RWPE2 (cell line): ENCODE data around the gene ZSWIM9.

Experiments
- ATAC-seq: fragments of 200-7000 bp; cut with Tn5 transposase; 3 replicates; pipeline ENCODE4 v1.9.1; 2021; ENCODE audit warnings: low read depth
- DNase-seq: peaks from one replicate; pipeline ENCODE4 v3.0.0-alpha.2; 2020; ENCODE audit warnings: low spot score
- H3K27ac ChIP-seq: fragments of 450-650 bp; 2 replicates; pipeline ENCODE4 v1.5.1; 2017; ENCODE audit warnings: mild to moderate bottlenecking; ENCODE audit not compliant: poor library complexity, severe bottlenecking
- H3K27me3 ChIP-seq: fragments of 250-450 bp; sonication (Bioruptor Pico); 2 replicates; pipeline ENCODE4 v1.5.1; 2021; ENCODE audit warnings: mild to moderate bottlenecking, moderate library complexity; ENCODE audit not compliant: insufficient read depth, poor library complexity, severe bottlenecking
- H3K36me3 ChIP-seq: fragments of 250-450 bp; sonication (Bioruptor Pico); 2 replicates; pipeline ENCODE4 v1.5.1; 2020; ENCODE audit warnings: low read depth, mild to moderate bottlenecking, moderate library complexity
- H3K4me1 ChIP-seq: fragments of 250-450 bp; sonication (Bioruptor Pico); 2 replicates; pipeline ENCODE4 v1.5.1; 2021; ENCODE audit warnings: mild to moderate bottlenecking, moderate library complexity; ENCODE audit not compliant: insufficient read depth, poor library complexity, severe bottlenecking
- H3K4me3 ChIP-seq: fragments of 250-450 bp; sonication (Bioruptor Pico); 2 replicates; pipeline ENCODE4 v1.5.1; 2021; ENCODE audit warnings: mild to moderate bottlenecking, moderate library complexity; ENCODE audit not compliant: severe bottlenecking
- H3K9me3 ChIP-seq: fragments of 250-450 bp; sonication (Bioruptor Pico); 2 replicates; pipeline ENCODE4 v1.5.1; 2021; ENCODE audit warnings: mild to moderate bottlenecking, moderate library complexity; ENCODE audit not compliant: severe bottlenecking
- CTCF ChIP-seq: fragments of 450-650 bp; IDR thresholded peaks from one replicate; pipeline ENCODE4 v1.5.1; 2017; ENCODE audit warnings: mild to moderate bottlenecking, moderate library complexity; ENCODE audit not compliant: poor library complexity, severe bottlenecking

The ZSWIM9 gene

GRCh38 chr19:48137411-48137810 is 33.1 kb upstream of the ZSWIM9 start:
- Histone ChIP-seq H3K36me3 (peaks cover 2% of the 10 kb centered on the region; the same call in 1 of the 2 replicates), H3K27ac (no peak overlapping the region), H3K27me3 (no peaks in the 10 kb centered on the region), H3K4me1 (no peaks in the 10 kb centered on the region), H3K9me3 (no peaks in the 10 kb centered on the region), H3K4me3 (no peak overlapping the region)
- ATAC-seq (no peak), DNase-seq (no peak)
- no peak for TF ChIP-seq CTCF

GRCh38 chr19:48139053-48139452 is 31.4 kb upstream of the ZSWIM9 start:
- ATAC-seq (no peak), DNase-seq (no peak)
- Histone ChIP-seq H3K36me3 (peaks cover 8% of the 10 kb centered on the region), H3K4me1 (no peaks in the 10 kb centered on the region), H3K27me3 (no peaks in the 10 kb centered on the region), H3K4me3 (no peak overlapping the region), H3K9me3 (no peaks in the 10 kb centered on the region), H3K27ac (no peak overlapping the region)
- TF ChIP-seq CTCF, result no peak

GRCh38 chr19:48147597-48148175 is 22.8 kb upstream of the ZSWIM9 start:
- no peak overlapping the region for H3K4me3 ChIP-seq
- H3K36me3 ChIP-seq, result peaks cover 64% of the 10 kb centered on the region
- no peaks in the 10 kb centered on the region for H3K4me1 ChIP-seq
- ATAC-seq (no peak), DNase-seq (no peak)
- no peaks in the 10 kb centered on the region for H3K9me3 ChIP-seq
- H3K27ac ChIP-seq, result no peak overlapping the region
- H3K27me3 ChIP-seq, result no peaks in the 10 kb centered on the region
- TF ChIP-seq CTCF, result no peak

GRCh38 chr19:48148576-48148975 is 21.9 kb upstream of the ZSWIM9 start:
- Histone ChIP-seq H3K4me1 (no peaks in the 10 kb centered on the region), H3K4me3 (no peak overlapping the region), H3K9me3 (no peaks in the 10 kb centered on the region), H3K36me3 (peaks cover 61% of the 10 kb centered on the region), H3K27me3 (no peaks in the 10 kb centered on the region), H3K27ac (no peak overlapping the region)
- ATAC-seq (no peak), DNase-seq (no peak)
- no peak for TF ChIP-seq CTCF

- H3K4me1 ChIP-seq, result no peaks in the 10 kb centered on the region
- no peak overlapping the region for H3K4me3 ChIP-seq
- no peaks in the 10 kb centered on the region for H3K9me3 ChIP-seq
- peaks cover 61% of the 10 kb centered on the region for H3K36me3 ChIP-seq
- no peak overlapping the region for H3K27ac ChIP-seq
- DNase-seq (no peak), ATAC-seq (no peak)
- TF ChIP-seq CTCF, result no peak
- no peaks in the 10 kb centered on the region for H3K27me3 ChIP-seq
Measured at GRCh38 chr19:48149430-48149829, 21.1 kb upstream of the ZSWIM9 start.
